Astrocyte (in vitro differentiated cells and primary cell): ENCODE results near the gene ANP32A. TPM values are rescaled to one million over a fixed set of nuclear protein-coding genes. Genes with fewer than 3 reads are reported as not detected.
"Not testable (repeated sequence)": the region's sequence is repeated elsewhere in the genome, so short reads cannot be mapped to it uniquely, and the experiment has no call there.

Source experiments
- DNase-seq: peaks from one replicate; pipeline ENCODE4 v3.0.0-alpha.2; 2010; ENCODE audit warnings: low read depth
- FAIRE-seq: peaks from 2 replicates; lab custom pipeline; 2011; peaks lifted over from hg19 to GRCh38; lab: Jason Lieb, UNC
- H2AFZ ChIP-seq: 2 replicates; pipeline ENCODE4 v1.6.0; 2012; ENCODE audit warnings: low read depth, low read length, inconsistent platforms
- H3K27ac ChIP-seq: 2 replicates; pipeline ENCODE4 v1.5.1; 2011; ENCODE audit warnings: low read depth, low read length, inconsistent platforms
- H3K27me3 ChIP-seq: 2 replicates; pipeline ENCODE4 v1.6.0; 2011; ENCODE audit warnings: low read length, inconsistent platforms; ENCODE audit not compliant: insufficient read depth
- H3K36me3 ChIP-seq: 2 replicates; pipeline ENCODE4 v1.5.1; 2011; ENCODE audit warnings: low read length, inconsistent platforms; ENCODE audit not compliant: insufficient read depth
- H3K4me1 ChIP-seq: 2 replicates; pipeline ENCODE4 v1.5.1; 2011; ENCODE audit warnings: low read length, inconsistent platforms; ENCODE audit not compliant: insufficient read depth
- H3K4me2 ChIP-seq: 2 replicates; pipeline ENCODE4 v1.6.0; 2012; ENCODE audit warnings: low read length, inconsistent platforms
- H3K4me3 ChIP-seq: 2 replicates; pipeline ENCODE4 v1.5.1; 2011; ENCODE audit warnings: low read depth, mild to moderate bottlenecking, low read length, inconsistent platforms; ENCODE audit not compliant: insufficient read depth
- H3K79me2 ChIP-seq: 2 replicates; pipeline ENCODE4 v1.6.0; 2012; ENCODE audit warnings: mild to moderate bottlenecking, low read length, inconsistent platforms; ENCODE audit not compliant: insufficient read depth
- H3K9ac ChIP-seq: 2 replicates; pipeline ENCODE4 v1.6.0; 2012; ENCODE audit warnings: mild to moderate bottlenecking, low read length, inconsistent platforms
- H3K9me3 ChIP-seq: 2 replicates; pipeline ENCODE4 v1.5.1; 2012; ENCODE audit warnings: low read depth, mild to moderate bottlenecking, low read length, inconsistent platforms; ENCODE audit not compliant: insufficient read depth
- H4K20me1 ChIP-seq: 2 replicates; pipeline ENCODE4 v1.6.0; 2012; ENCODE audit warnings: low read length, inconsistent platforms; ENCODE audit not compliant: insufficient read depth
- H3K27ac Mint-ChIP-seq: one replicate; pipeline ENCODE4 v1.8.0; 2021; ENCODE audit warnings: mild to moderate bottlenecking, mixed read lengths; ENCODE audit not compliant: unreplicated experiment
- H3K27me3 Mint-ChIP-seq: one replicate; pipeline ENCODE4 v1.8.0; 2021; ENCODE audit warnings: low read depth, mixed read lengths; ENCODE audit not compliant: unreplicated experiment
- H3K36me3 Mint-ChIP-seq: one replicate; pipeline ENCODE4 v1.8.0; 2021; ENCODE audit warnings: low read depth, mixed read lengths; ENCODE audit not compliant: unreplicated experiment
- H3K4me1 Mint-ChIP-seq: one replicate; pipeline ENCODE4 v1.8.0; 2021; ENCODE audit warnings: low read depth, mixed read lengths; ENCODE audit not compliant: unreplicated experiment
- H3K4me3 Mint-ChIP-seq: one replicate; pipeline ENCODE4 v1.8.0; 2021; ENCODE audit warnings: mild to moderate bottlenecking, moderate library complexity, mixed read lengths; ENCODE audit not compliant: unreplicated experiment
- H3K9me3 Mint-ChIP-seq: one replicate; pipeline ENCODE4 v1.8.0; 2021; ENCODE audit warnings: mild to moderate bottlenecking, mixed read lengths; ENCODE audit not compliant: unreplicated experiment
- EZH2 ChIP-seq: IDR thresholded peaks from 2 replicates; pipeline ENCODE4 v1.6.1; 2012; ENCODE audit warnings: mild to moderate bottlenecking, low read length, inconsistent platforms; ENCODE audit not compliant: insufficient read depth
- total RNA-seq: library from RNA; stranded (reverse); gene quantifications from 2 replicates; pipeline ENCODE4 v1.2.1, GENCODE V29; 2021
- TF ChIP-seq, protein P1 (sequence below): IDR thresholded peaks from 2 replicates; pipeline ENCODE4 v1.5.1; 2011; ENCODE audit warnings: low read depth, mild to moderate bottlenecking, inconsistent platforms, low read length, moderate library complexity; ENCODE audit not compliant: insufficient read depth

The ANP32A gene
- total RNA-seq, 1 donor from 2014 or later: 138 TPM

DNA sequence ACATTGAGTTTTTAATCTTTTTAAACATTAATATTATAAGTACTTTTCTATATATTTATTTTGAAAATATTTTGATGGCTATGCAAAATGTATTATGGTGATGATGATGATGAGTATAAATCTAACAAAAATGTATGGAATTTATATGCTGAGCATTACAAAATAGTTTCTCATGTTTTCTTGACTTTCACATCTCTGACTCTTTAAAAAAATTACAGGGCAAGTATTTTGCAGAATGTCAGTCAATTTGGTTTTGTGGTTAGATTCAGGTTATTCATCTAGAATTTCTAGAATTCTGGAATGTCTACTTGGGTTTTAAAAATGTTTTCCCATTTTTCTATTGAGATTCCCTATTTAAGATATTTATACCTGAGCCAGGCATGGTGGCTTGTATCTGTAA lies 41.7 kb upstream of the ANP32A start:
- H3K4me3 Mint-ChIP-seq: no peak overlapping the region
- peaks cover 22% of the 10 kb centered on the region for H3K9me3 Mint-ChIP-seq
- Histone ChIP-seq H4K20me1 (no peaks in the 10 kb centered on the region), H3K27me3 (peaks cover 3% of the 10 kb centered on the region), H3K9ac (no peak overlapping the region), H3K27ac (no peak overlapping the region), H2AFZ (no peak overlapping the region), H3K36me3 (no peaks in the 10 kb centered on the region), H3K79me2 (no peaks in the 10 kb centered on the region), H3K9me3 (no peaks in the 10 kb centered on the region), H3K4me3 (no peak overlapping the region), H3K4me2 (no peak overlapping the region), H3K4me1 (no peaks in the 10 kb centered on the region)
- TF ChIP-seq, protein P1, sequence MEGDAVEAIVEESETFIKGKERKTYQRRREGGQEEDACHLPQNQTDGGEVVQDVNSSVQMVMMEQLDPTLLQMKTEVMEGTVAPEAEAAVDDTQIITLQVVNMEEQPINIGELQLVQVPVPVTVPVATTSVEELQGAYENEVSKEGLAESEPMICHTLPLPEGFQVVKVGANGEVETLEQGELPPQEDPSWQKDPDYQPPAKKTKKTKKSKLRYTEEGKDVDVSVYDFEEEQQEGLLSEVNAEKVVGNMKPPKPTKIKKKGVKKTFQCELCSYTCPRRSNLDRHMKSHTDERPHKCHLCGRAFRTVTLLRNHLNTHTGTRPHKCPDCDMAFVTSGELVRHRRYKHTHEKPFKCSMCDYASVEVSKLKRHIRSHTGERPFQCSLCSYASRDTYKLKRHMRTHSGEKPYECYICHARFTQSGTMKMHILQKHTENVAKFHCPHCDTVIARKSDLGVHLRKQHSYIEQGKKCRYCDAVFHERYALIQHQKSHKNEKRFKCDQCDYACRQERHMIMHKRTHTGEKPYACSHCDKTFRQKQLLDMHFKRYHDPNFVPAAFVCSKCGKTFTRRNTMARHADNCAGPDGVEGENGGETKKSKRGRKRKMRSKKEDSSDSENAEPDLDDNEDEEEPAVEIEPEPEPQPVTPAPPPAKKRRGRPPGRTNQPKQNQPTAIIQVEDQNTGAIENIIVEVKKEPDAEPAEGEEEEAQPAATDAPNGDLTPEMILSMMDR: no peak
- TF ChIP-seq EZH2: no peak
- no peak for DNase-seq
- no peaks in the 10 kb centered on the region for H3K36me3 Mint-ChIP-seq
- H3K27me3 Mint-ChIP-seq: peaks cover 7% of the 10 kb centered on the region
- FAIRE-seq: no peak
- H3K27ac Mint-ChIP-seq: no peak overlapping the region
- H3K4me1 Mint-ChIP-seq: no peaks in the 10 kb centered on the region

- not testable (repeated sequence) for H3K9ac ChIP-seq, H3K4me3 ChIP-seq, H3K79me2 ChIP-seq, H3K4me1 Mint-ChIP-seq, H3K4me2 ChIP-seq, H4K20me1 ChIP-seq, DNase-seq, H3K36me3 Mint-ChIP-seq, H3K27ac Mint-ChIP-seq, H3K4me3 Mint-ChIP-seq, FAIRE-seq, H3K27me3 ChIP-seq, H2AFZ ChIP-seq, H3K27me3 Mint-ChIP-seq, H3K9me3 ChIP-seq, H3K4me1 ChIP-seq, H3K27ac ChIP-seq, H3K36me3 ChIP-seq
- H3K9me3 Mint-ChIP-seq: peaks cover 23% of the 10 kb centered on the region
Observed at GRCh38 chr15:68858666-68859065, 38.0 kb upstream of the ANP32A start.

GRCh38 chr15:68857443-68857842 lies 36.7 kb upstream of the ANP32A start:
- not testable (repeated sequence) for H3K4me3 Mint-ChIP-seq, H3K9me3 ChIP-seq, H3K79me2 ChIP-seq, H3K9ac ChIP-seq, H3K4me3 ChIP-seq, H3K27ac Mint-ChIP-seq, H3K27ac ChIP-seq, H4K20me1 ChIP-seq, H3K27me3 Mint-ChIP-seq, H3K36me3 Mint-ChIP-seq, H3K27me3 ChIP-seq, H3K4me1 ChIP-seq, DNase-seq, H3K36me3 ChIP-seq, FAIRE-seq, H3K4me2 ChIP-seq, H2AFZ ChIP-seq, H3K4me1 Mint-ChIP-seq
- peaks cover 18% of the 10 kb centered on the region for H3K9me3 Mint-ChIP-seq

GRCh38 chr15:68852461-68852860 lies 31.8 kb upstream of the ANP32A start:
- Histone ChIP-seq H3K4me2 (no peak overlapping the region), H3K36me3 (no peaks in the 10 kb centered on the region), H3K4me1 (no peaks in the 10 kb centered on the region), H3K27ac (no peak overlapping the region), H3K9ac (no peak overlapping the region), H2AFZ (no peak overlapping the region), H4K20me1 (no peaks in the 10 kb centered on the region), H3K79me2 (no peaks in the 10 kb centered on the region), H3K4me3 (no peak overlapping the region), H3K27me3 (peaks cover 13% of the 10 kb centered on the region), H3K9me3 (no peaks in the 10 kb centered on the region)
- no peaks in the 10 kb centered on the region for H3K4me1 Mint-ChIP-seq
- TF ChIP-seq EZH2: no peak
- TF ChIP-seq, protein P1: no peak
- H3K27me3 Mint-ChIP-seq: peaks cover 11% of the 10 kb centered on the region
- DNase-seq (no peak), FAIRE-seq (no peak)
- H3K36me3 Mint-ChIP-seq: no peaks in the 10 kb centered on the region
- peaks cover 10% of the 10 kb centered on the region for H3K9me3 Mint-ChIP-seq
- no peak overlapping the region for H3K4me3 Mint-ChIP-seq
- H3K27ac Mint-ChIP-seq: no peak overlapping the region
